Stimulated activated CD8-positive, alpha-beta memory T cell treated with anti-CD3 and anti-CD28 coated beads, Interleukin-12 subunit alpha, Interleukin-12 subunit beta, amount 100 ng/mL, for 1 hour (primary cell): ENCODE measurements around the gene SLC36A1.

Source experiments
- DNase-seq: peaks from one replicate; pipeline ENCODE4 v3.0.0-alpha.2; 2020; ENCODE audit warnings: low read depth

The SLC36A1 gene

DNA sequence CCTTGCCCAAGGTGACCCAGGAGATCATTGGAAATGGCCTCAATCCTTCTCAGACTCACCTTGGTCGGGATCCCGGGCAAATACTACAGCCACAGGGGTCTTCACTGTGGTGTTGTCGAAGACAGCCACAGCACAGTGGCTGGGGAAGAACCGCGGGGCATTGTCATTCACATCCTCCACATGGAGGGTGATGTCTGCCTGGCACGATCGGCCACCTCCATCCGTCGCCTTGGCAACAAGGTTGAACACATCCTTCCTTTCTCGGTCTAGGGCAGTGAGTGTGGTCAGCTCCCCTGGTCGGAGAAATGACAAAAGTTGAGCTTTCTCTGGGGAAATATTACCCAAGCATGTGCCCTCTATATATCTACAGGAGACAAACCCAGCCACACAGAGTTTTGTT, 86.9 kb downstream of the SLC36A1 start:
- no peak for DNase-seq

- no peak for DNase-seq
Measured at GRCh38 chr5:151537044-151537443, 89.6 kb downstream of the SLC36A1 start.

- no peak for DNase-seq
Measured at GRCh38 chr5:151541571-151541970, 94.2 kb downstream of the SLC36A1 start.
